SK-N-SH treated with all-trans-retinoic acid at 6 μM for 48 hours (cell line): ENCODE measurements around the gene PRPF8.

Experiments used
- ATAC-seq: fragments of 200-7000 bp; cut with Tn5 transposase; 3 replicates; pipeline ENCODE4 v1.9.1; 2020; ENCODE audit warnings: mild to moderate bottlenecking, moderate library complexity
- ARNTL ChIP-seq: fragments of 450-650 bp; formaldehyde crosslinking; IDR thresholded peaks from 2 replicates; pipeline ENCODE4 v1.5.0; 2020; ENCODE audit warnings: low read depth, mild to moderate bottlenecking, moderate library complexity, borderline replicate concordance
- CSDC2 ChIP-seq: fragments of 250-450 bp; sonication (Bioruptor Pico); IDR thresholded peaks from 2 replicates; pipeline ENCODE4 v1.5.0; 2020; ENCODE audit warnings: mild to moderate bottlenecking, moderate library complexity
- ESRRG ChIP-seq: fragments of 250-450 bp; sonication (Bioruptor Pico); IDR thresholded peaks from 2 replicates; pipeline ENCODE4 v1.6.1; 2021; ENCODE audit warnings: mild to moderate bottlenecking
- ISL1 ChIP-seq: fragments of 250-450 bp; sonication (Bioruptor Pico); IDR thresholded peaks from 2 replicates; pipeline ENCODE4 v2.1.2; 2022; ENCODE audit warnings: mild to moderate bottlenecking, moderate library complexity
- OSR1 ChIP-seq: fragments of 250-450 bp; sonication (Bioruptor Pico); IDR thresholded peaks from 2 replicates; pipeline ENCODE4 v1.8.0; 2022; ENCODE audit warnings: moderate library complexity, mild to moderate bottlenecking, inconsistent platforms
- PPARA ChIP-seq: fragments of 250-450 bp; sonication (Bioruptor Pico); IDR thresholded peaks from 2 replicates; pipeline ENCODE4 v1.5.0; 2020; ENCODE audit warnings: mild to moderate bottlenecking, borderline replicate concordance
- SNAI2 ChIP-seq: fragments of 250-450 bp; sonication (Bioruptor Pico); IDR thresholded peaks from 2 replicates; pipeline ENCODE4 v1.5.0; 2020; ENCODE audit warnings: mild to moderate bottlenecking, moderate library complexity
- TCF4 ChIP-seq: fragments of 250-450 bp; sonication (Bioruptor Pico); IDR thresholded peaks from 2 replicates; pipeline ENCODE4 v1.8.0; 2021; ENCODE audit warnings: mild to moderate bottlenecking, moderate library complexity, borderline replicate concordance
- TOX ChIP-seq: fragments of 250-450 bp; sonication (Bioruptor Pico); IDR thresholded peaks from 2 replicates; pipeline ENCODE4 v1.8.0; 2021; ENCODE audit warnings: mild to moderate bottlenecking, moderate library complexity, borderline replicate concordance
- ZC3H10 ChIP-seq: fragments of 250-450 bp; sonication (Bioruptor Pico); IDR thresholded peaks from 2 replicates; pipeline ENCODE4 v1.5.1; 2021; ENCODE audit warnings: mild to moderate bottlenecking, moderate library complexity
- ZFP3 ChIP-seq: fragments of 250-450 bp; sonication (Bioruptor Pico); IDR thresholded peaks from 2 replicates; pipeline ENCODE4 v1.5.0; 2020; ENCODE audit warnings: mild to moderate bottlenecking, moderate library complexity
- ZFP30 ChIP-seq: fragments of 450-650 bp; formaldehyde crosslinking; IDR thresholded peaks from 2 replicates; pipeline ENCODE4 v1.5.0; 2022; ENCODE audit warnings: mild to moderate bottlenecking, moderate library complexity
- ZNF70 ChIP-seq: fragments of 450-650 bp; formaldehyde crosslinking; IDR thresholded peaks from 2 replicates; pipeline ENCODE4 v1.5.0; 2020; ENCODE audit warnings: mild to moderate bottlenecking, moderate library complexity
- ZNF8 ChIP-seq: fragments of 450-650 bp; formaldehyde crosslinking; IDR thresholded peaks from 2 replicates; pipeline ENCODE4 v1.5.0; 2020; ENCODE audit warnings: mild to moderate bottlenecking, moderate library complexity
- TF ChIP-seq, protein P1 (sequence below): fragments of 250-450 bp; sonication (Bioruptor Pico); IDR thresholded peaks from 2 replicates; pipeline ENCODE4 v1.5.1; 2021; ENCODE audit warnings: mild to moderate bottlenecking, moderate library complexity
- TF ChIP-seq, protein P2 (sequence below): fragments of 250-450 bp; sonication (Bioruptor Pico); IDR thresholded peaks from 2 replicates; pipeline ENCODE4 v1.5.0; 2020; ENCODE audit warnings: mild to moderate bottlenecking, moderate library complexity
- TF ChIP-seq, protein P3 (sequence below): fragments of 250-450 bp; sonication (Bioruptor Pico); IDR thresholded peaks from 2 replicates; pipeline ENCODE4 v1.8.0; 2020; ENCODE audit warnings: mild to moderate bottlenecking, moderate library complexity, borderline replicate concordance
- TF ChIP-seq, protein P4 (sequence below): fragments of 250-450 bp; sonication (Bioruptor Pico); IDR thresholded peaks from 2 replicates; pipeline ENCODE4 v1.5.1; 2020; ENCODE audit warnings: low read depth, mild to moderate bottlenecking, moderate library complexity

The PRPF8 gene

DNA sequence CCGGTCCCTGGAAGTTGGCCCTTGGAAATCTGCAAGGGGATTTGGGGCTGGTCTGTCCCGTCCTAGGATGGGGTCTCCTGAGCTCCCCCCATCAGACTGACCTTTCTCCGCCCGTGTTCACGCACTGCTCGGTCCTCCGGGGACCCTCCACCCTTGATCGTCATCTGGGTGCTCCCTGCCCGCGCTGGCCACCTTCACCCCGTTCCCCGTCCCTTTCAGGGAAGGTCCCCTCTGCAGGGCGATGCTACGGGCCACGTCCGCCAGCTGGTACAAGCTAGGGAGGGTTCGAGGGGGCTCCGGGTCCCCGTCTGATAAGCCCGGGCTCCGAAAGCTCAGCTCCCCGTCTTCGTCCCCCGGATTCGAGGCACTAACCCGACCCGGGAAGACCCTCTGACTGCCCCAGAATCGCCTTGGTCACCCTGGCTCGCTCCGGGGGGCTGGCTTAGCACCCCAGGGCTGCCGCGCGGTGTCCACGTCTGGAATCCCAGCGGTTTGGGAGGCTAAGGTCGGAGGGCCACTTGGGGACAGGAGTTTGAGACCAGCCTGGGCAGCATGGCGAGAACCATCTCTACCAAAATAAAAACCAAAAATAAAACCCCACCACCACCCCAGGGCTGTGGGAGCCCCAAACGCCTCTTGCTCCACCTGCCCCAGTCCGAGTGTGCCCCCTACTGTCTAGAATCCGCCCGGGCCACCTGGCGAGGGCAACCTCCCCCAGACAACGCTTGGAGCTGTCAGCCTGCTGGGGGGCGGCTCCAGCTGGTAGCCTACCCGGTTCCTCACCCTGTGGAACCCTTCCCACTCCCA lies 55.0 kb downstream of the PRPF8 start:
- no peak for TF ChIP-seq OSR1 (CRISPR knock-in tag)
- TF ChIP-seq CSDC2 (CRISPR knock-in tag): no peak
- no peak for TF ChIP-seq TOX (CRISPR knock-in tag)
- TF ChIP-seq SNAI2: no peak
- TF ChIP-seq, protein P1, sequence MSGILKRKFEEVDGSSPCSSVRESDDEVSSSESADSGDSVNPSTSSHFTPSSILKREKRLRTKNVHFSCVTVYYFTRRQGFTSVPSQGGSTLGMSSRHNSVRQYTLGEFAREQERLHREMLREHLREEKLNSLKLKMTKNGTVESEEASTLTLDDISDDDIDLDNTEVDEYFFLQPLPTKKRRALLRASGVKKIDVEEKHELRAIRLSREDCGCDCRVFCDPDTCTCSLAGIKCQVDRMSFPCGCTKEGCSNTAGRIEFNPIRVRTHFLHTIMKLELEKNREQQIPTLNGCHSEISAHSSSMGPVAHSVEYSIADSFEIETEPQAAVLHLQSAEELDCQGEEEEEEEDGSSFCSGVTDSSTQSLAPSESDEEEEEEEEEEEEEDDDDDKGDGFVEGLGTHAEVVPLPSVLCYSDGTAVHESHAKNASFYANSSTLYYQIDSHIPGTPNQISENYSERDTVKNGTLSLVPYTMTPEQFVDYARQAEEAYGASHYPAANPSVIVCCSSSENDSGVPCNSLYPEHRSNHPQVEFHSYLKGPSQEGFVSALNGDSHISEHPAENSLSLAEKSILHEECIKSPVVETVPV: no peak
- TF ChIP-seq TCF4 (CRISPR knock-in tag): no peak
- no peak for TF ChIP-seq ZFP30 (CRISPR knock-in tag)
- TF ChIP-seq ZC3H10 (CRISPR knock-in tag): no peak
- TF ChIP-seq ARNTL (CRISPR knock-in tag): no peak
- no peak for TF ChIP-seq ZNF70 (CRISPR knock-in tag)
- TF ChIP-seq ISL1: no peak
- no peak for TF ChIP-seq ZFP3
- no peak for TF ChIP-seq PPARA (CRISPR knock-in tag)
- TF ChIP-seq, protein P2, sequence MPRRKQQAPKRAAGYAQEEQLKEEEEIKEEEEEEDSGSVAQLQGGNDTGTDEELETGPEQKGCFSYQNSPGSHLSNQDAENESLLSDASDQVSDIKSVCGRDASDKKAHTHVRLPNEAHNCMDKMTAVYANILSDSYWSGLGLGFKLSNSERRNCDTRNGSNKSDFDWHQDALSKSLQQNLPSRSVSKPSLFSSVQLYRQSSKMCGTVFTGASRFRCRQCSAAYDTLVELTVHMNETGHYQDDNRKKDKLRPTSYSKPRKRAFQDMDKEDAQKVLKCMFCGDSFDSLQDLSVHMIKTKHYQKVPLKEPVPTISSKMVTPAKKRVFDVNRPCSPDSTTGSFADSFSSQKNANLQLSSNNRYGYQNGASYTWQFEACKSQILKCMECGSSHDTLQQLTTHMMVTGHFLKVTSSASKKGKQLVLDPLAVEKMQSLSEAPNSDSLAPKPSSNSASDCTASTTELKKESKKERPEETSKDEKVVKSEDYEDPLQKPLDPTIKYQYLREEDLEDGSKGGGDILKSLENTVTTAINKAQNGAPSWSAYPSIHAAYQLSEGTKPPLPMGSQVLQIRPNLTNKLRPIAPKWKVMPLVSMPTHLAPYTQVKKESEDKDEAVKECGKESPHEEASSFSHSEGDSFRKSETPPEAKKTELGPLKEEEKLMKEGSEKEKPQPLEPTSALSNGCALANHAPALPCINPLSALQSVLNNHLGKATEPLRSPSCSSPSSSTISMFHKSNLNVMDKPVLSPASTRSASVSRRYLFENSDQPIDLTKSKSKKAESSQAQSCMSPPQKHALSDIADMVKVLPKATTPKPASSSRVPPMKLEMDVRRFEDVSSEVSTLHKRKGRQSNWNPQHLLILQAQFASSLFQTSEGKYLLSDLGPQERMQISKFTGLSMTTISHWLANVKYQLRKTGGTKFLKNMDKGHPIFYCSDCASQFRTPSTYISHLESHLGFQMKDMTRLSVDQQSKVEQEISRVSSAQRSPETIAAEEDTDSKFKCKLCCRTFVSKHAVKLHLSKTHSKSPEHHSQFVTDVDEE (CRISPR knock-in tag): no peak
- no peak for TF ChIP-seq ESRRG (CRISPR knock-in tag)
- TF ChIP-seq, protein P3, sequence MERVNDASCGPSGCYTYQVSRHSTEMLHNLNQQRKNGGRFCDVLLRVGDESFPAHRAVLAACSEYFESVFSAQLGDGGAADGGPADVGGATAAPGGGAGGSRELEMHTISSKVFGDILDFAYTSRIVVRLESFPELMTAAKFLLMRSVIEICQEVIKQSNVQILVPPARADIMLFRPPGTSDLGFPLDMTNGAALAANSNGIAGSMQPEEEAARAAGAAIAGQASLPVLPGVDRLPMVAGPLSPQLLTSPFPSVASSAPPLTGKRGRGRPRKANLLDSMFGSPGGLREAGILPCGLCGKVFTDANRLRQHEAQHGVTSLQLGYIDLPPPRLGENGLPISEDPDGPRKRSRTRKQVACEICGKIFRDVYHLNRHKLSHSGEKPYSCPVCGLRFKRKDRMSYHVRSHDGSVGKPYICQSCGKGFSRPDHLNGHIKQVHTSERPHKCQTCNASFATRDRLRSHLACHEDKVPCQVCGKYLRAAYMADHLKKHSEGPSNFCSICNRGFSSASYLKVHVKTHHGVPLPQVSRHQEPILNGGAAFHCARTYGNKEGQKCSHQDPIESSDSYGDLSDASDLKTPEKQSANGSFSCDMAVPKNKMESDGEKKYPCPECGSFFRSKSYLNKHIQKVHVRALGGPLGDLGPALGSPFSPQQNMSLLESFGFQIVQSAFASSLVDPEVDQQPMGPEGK (CRISPR knock-in tag): no peak
- no peak for TF ChIP-seq ZNF8 (CRISPR knock-in tag)
- TF ChIP-seq, protein P4, sequence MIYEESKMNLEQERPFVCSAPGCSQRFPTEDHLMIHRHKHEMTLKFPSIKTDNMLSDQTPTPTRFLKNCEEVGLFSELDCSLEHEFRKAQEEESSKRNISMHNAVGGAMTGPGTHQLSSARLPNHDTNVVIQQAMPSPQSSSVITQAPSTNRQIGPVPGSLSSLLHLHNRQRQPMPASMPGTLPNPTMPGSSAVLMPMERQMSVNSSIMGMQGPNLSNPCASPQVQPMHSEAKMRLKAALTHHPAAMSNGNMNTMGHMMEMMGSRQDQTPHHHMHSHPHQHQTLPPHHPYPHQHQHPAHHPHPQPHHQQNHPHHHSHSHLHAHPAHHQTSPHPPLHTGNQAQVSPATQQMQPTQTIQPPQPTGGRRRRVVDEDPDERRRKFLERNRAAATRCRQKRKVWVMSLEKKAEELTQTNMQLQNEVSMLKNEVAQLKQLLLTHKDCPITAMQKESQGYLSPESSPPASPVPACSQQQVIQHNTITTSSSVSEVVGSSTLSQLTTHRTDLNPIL (CRISPR knock-in tag): no peak
- ATAC-seq: peak; percentile 13; the same call in 2 of the 3 replicates

DNA sequence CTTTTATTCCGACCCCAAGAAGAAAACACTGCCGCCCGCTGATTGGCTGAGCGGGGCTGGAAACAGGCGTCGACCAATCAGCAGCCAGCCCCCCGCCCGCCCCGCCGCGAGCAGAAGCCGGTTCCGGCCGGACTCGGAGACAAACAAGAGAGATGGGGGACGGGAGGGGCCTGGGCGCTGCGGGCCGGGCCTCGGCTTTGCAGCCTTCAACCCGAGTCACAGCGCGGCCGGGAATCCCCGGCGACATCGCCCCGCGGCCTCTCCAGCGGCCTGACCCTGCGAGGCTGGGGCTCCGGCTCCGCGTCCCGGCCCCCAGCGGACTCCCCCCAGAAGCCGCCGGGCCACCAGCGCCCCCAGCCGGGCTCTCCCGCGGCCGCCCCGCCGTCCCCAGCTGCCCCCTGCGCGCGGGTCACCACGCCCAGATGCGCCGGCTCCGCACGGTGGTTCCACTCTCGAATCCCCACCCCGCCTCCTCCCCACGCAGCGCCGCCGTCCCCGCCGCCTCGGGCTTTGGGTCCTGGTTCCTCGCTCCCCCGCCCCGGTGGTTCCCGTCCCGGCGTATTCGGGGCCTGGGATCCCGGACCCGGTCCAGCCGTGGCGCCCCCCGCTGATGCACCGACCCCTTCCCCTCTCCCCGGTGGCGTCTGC lies 55.7 kb downstream of the PRPF8 start:
- TF ChIP-seq SNAI2 (no peak), ISL1 (no peak), ARNTL (CRISPR knock-in tag) (no peak), ZNF70 (CRISPR knock-in tag) (no peak; the same call in 1 of the 2 replicates), TCF4 (CRISPR knock-in tag) (no peak), OSR1 (CRISPR knock-in tag) (no peak)
- TF ChIP-seq, protein P3 (CRISPR knock-in tag): no peak
- ATAC-seq: peak; percentile 87
